ENCODE data around the gene SCEL. TPM values are rescaled to one million over a fixed set of nuclear protein-coding genes. Genes with fewer than 3 reads are reported as not detected.

The SCEL gene
- total RNA-seq, 1 experiment from 2014 or later: 0.07 TPM

GRCh38 chr13:77555246-77555645 is 19.7 kb downstream of the SCEL start (continued):
- no peak for TF ChIP-seq ZBTB33 (IDR thresholded peaks at IDR 0.05; ENCODE audit: extremely low read depth, insufficient replicate concordance, low read length)
- TF ChIP-seq EZH2 (IDR thresholded peaks at IDR 0.05): no peak

GRCh38 chr13:77558016-77558415 is 22.5 kb downstream of the SCEL start:
- ChIA-PET RAD21 (ENCODE audit: low non-redundant PET in 1 of 2, low total read pairs in 2 of 2, uncharacterized antibody in 2 of 2, unreplicated experiment in 2 of 2) (no interaction called here), POLR2A (no interaction called here), CTCF (no interaction called here)
- no peak overlapping the region for H3K9ac ChIP-seq (ENCODE audit: low read length)
- H3K27ac ChIP-seq (ENCODE audit: low read depth, low read length): no peak overlapping the region
- H3K36me3 ChIP-seq (ENCODE audit: control insufficient read depth in 1 of 2, insufficient read depth in 2 of 2, low read length in 2 of 2): no peaks in the 10 kb centered on the region
- H4K20me1 ChIP-seq (ENCODE audit: insufficient read depth): no peaks in the 10 kb centered on the region
- no peak overlapping the region for H3K4me3 ChIP-seq (replicated peaks in 1 of 2; ENCODE audit: low read depth in 1 of 2, low read length in 2 of 2)
- BruUV-seq (replicated peaks): no TSS peak
- no peaks in the 10 kb centered on the region for H3K9me2 ChIP-seq (ENCODE audit: insufficient read depth)
- 0 out of 2 replicates have a peak, but pooled peaks cover 5% of the 10 kb centered on the region for H3K27me3 ChIP-seq (ENCODE audit: insufficient read depth, low read length)
- DNase-seq (ENCODE audit: low read depth, low spot score) (no peak), ATAC-seq (no peak)
- H2AFZ ChIP-seq (ENCODE audit: low read depth, low read length, poor library complexity, severe bottlenecking): no peak overlapping the region
- H3K9me3 ChIP-seq (ENCODE audit: control insufficient read depth in 1 of 2, insufficient read depth in 1 of 2, low read depth in 1 of 2, low read length in 2 of 2): no peaks in the 10 kb centered on the region
- no peak for TF ChIP-seq ZNF274 (IDR thresholded peaks at IDR 0.05; ENCODE audit: low read depth, low read length)
- TF ChIP-seq SIN3A (IDR thresholded peaks at IDR 0.05; ENCODE audit: low read depth): no peak
- no peak for TF ChIP-seq TCF7L2 (IDR thresholded peaks at IDR 0.05; ENCODE audit: borderline replicate concordance, extremely low read depth, insufficient read depth, insufficient read length)
- TF ChIP-seq SRF (IDR thresholded peaks at IDR 0.05; ENCODE audit: low read depth): no peak
- no peak for TF ChIP-seq RAD21 (IDR thresholded peaks at IDR 0.05; ENCODE audit: low read depth)
- TF ChIP-seq EZH2 (IDR thresholded peaks at IDR 0.05): no peak
- TF ChIP-seq JUND (IDR thresholded peaks at IDR 0.05): no peak
- no peak for TF ChIP-seq EGR1 (IDR thresholded peaks at IDR 0.05; ENCODE audit: low read depth)
- no peak for TF ChIP-seq EZH2phosphoT487 (IDR thresholded peaks at IDR 0.05; ENCODE audit: borderline replicate concordance)
- TF ChIP-seq ELF1 (IDR thresholded peaks at IDR 0.05; ENCODE audit: borderline replicate concordance, low read depth): no peak
- TF ChIP-seq POLR2A (IDR thresholded peaks at IDR 0.05; ENCODE audit: borderline replicate concordance, extremely low read depth, insufficient read depth, insufficient read length): no peak
- intact Hi-C loops (cut with micrococcal nuclease): no loop called here
- no peak overlapping the region for H3K4me2 ChIP-seq (ENCODE audit: low read length)
- H3K4me1 ChIP-seq (ENCODE audit: control insufficient read depth in 1 of 2, insufficient read depth in 2 of 2, low read length in 2 of 2): no peaks in the 10 kb centered on the region
- H3K79me2 ChIP-seq (ENCODE audit: insufficient read depth, low read length): no peaks in the 10 kb centered on the region
